ENCODE measurements around the gene MEOX2.

DNA sequence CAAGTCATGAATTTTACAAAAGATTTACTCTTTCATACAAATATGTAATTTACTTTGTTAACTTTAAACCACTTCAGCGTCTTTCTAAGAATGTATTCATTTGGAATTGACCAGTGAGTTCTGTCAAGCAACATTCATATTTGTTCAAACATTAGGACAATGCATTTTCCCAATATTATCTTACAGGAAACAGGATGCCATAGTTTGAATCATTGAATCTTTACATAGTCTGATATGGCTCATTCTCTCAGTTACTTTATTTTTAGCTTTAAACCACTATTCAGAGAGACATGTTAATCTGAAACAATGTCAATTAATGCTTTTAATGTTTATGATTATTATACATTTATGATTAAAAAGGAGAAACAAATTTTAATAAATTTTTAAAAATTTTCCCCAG, 21.1 kb upstream of the MEOX2 start:
- TF ChIP-seq, protein P1, sequence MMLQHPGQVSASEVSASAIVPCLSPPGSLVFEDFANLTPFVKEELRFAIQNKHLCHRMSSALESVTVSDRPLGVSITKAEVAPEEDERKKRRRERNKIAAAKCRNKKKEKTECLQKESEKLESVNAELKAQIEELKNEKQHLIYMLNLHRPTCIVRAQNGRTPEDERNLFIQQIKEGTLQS (IDR thresholded peaks at IDR 0.05) = no peak
- TF ChIP-seq SIN3A (IDR thresholded peaks at IDR 0.05; ENCODE audit: low read depth) (no peak), CEBPB (IDR thresholded peaks at IDR 0.05; ENCODE audit: low read depth) (no peak), EZH2 (IDR thresholded peaks at IDR 0.05) (no peak), ZFX (IDR thresholded peaks at IDR 0.05) (no peak), FOSL1 (IDR thresholded peaks at IDR 0.05; ENCODE audit: low read depth) (no peak), POLR2A (IDR thresholded peaks at IDR 0.05; ENCODE audit: borderline replicate concordance, extremely low read depth, insufficient read depth, insufficient read length) (no peak), CBX3 (IDR thresholded peaks at IDR 0.05; ENCODE audit: low read depth) (no peak)
- TF ChIP-seq, protein P2, sequence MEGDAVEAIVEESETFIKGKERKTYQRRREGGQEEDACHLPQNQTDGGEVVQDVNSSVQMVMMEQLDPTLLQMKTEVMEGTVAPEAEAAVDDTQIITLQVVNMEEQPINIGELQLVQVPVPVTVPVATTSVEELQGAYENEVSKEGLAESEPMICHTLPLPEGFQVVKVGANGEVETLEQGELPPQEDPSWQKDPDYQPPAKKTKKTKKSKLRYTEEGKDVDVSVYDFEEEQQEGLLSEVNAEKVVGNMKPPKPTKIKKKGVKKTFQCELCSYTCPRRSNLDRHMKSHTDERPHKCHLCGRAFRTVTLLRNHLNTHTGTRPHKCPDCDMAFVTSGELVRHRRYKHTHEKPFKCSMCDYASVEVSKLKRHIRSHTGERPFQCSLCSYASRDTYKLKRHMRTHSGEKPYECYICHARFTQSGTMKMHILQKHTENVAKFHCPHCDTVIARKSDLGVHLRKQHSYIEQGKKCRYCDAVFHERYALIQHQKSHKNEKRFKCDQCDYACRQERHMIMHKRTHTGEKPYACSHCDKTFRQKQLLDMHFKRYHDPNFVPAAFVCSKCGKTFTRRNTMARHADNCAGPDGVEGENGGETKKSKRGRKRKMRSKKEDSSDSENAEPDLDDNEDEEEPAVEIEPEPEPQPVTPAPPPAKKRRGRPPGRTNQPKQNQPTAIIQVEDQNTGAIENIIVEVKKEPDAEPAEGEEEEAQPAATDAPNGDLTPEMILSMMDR (IDR thresholded peaks at IDR 0.05 in 2 of 3, conservative IDR thresholded peaks at IDR 0.05 in 1 of 3; ENCODE audit: borderline replicate concordance in 1 of 3, insufficient read depth in 1 of 3, low read depth in 2 of 3, low read length in 2 of 3) = no peak
